ENCODE measurements around the gene TOP3B. TPM values are rescaled to one million over a fixed set of nuclear protein-coding genes. Genes with fewer than 3 reads are reported as not detected.

Gene TOP3B
- total and polyA plus RNA-seq, 9 of the 15 experiments (the other 6 are each of a cell fraction or from before 2014, with no cell fraction given) = 3.0 to 188 (median 112) TPM

DNA sequence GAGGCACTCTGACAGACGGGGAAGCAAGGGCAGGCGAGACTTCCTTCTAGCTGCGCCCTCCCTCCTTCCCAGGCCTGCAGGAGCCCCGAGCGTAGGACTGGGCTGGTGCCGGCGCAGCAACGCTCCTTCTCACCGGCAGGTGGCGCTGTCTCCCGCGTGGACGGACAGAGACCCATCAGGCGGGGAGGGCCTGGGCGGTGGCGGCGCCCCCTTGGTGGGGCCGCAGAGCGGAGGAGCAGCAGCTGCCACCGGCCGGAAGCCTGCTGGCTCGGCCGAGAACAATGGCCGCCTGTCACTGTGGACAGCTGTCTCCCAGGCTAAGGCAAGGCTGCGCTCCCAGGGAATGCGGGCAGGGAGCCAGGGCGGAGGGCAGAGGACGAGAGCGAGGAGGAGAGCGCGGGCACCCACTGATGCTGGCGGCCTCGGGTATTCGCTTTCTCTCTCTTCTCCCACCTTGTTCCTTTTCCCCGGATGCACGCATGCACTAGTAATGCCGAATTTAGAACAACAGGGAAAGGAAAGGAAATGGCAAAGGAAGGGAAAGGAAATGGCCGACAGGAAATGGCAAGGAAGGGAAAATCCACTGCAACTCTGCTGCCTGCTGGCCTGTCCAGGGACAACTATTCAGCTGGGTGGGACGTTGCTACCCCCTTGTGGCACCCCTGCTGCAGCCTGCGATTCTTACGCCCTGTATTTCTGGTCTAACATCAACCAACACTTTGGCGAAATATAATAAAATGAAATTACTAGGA is 44.3 kb downstream of the TOP3B start (continued):
- TF ChIP-seq YY1 (IDR thresholded peaks at IDR 0.05; ENCODE audit: borderline replicate concordance in 1 of 3, control insufficient read depth in 1 of 3, extremely low read depth in 1 of 3, insufficient read depth in 3 of 3, insufficient read length in 1 of 3, insufficient replicate concordance in 2 of 3, low read depth in 1 of 3, low read length in 2 of 3) = peak in 1 of 3 experiments; percentile 89
- no peak for TF ChIP-seq ELF2 (CRISPR knock-in tag; IDR thresholded peaks at IDR 0.05)
- TF ChIP-seq GABPB2 (CRISPR knock-in tag; conservative IDR thresholded peaks at IDR 0.05) = no peak
- TF ChIP-seq EP400 (IDR thresholded peaks at IDR 0.05) = no peak
- TF ChIP-seq HDAC6 (IDR thresholded peaks at IDR 0.05; ENCODE audit: low read depth, low read length) = no peak
- TF ChIP-seq, protein P1, sequence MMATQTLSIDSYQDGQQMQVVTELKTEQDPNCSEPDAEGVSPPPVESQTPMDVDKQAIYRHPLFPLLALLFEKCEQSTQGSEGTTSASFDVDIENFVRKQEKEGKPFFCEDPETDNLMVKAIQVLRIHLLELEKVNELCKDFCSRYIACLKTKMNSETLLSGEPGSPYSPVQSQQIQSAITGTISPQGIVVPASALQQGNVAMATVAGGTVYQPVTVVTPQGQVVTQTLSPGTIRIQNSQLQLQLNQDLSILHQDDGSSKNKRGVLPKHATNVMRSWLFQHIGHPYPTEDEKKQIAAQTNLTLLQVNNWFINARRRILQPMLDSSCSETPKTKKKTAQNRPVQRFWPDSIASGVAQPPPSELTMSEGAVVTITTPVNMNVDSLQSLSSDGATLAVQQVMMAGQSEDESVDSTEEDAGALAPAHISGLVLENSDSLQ (IDR thresholded peaks at IDR 0.05) = no peak
- TF ChIP-seq, protein P2, sequence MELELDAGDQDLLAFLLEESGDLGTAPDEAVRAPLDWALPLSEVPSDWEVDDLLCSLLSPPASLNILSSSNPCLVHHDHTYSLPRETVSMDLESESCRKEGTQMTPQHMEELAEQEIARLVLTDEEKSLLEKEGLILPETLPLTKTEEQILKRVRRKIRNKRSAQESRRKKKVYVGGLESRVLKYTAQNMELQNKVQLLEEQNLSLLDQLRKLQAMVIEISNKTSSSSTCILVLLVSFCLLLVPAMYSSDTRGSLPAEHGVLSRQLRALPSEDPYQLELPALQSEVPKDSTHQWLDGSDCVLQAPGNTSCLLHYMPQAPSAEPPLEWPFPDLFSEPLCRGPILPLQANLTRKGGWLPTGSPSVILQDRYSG (tag; conservative IDR thresholded peaks at IDR 0.05; ENCODE audit: low read depth) = no peak
- no peak for TF ChIP-seq POLR3G (IDR thresholded peaks at IDR 0.05; ENCODE audit: extremely low read depth, insufficient read length, insufficient replicate concordance)
- no peak for TF ChIP-seq FOXK2 (conservative IDR thresholded peaks at IDR 0.05 in 1 of 2, IDR thresholded peaks at IDR 0.05 in 1 of 2; ENCODE audit: low read depth in 2 of 2)
- TF ChIP-seq ZBTB1 (CRISPR knock-in tag; IDR thresholded peaks at IDR 0.05; ENCODE audit: borderline replicate concordance, low read depth) = no peak
- TF ChIP-seq TBL1XR1 (IDR thresholded peaks at IDR 0.05; ENCODE audit: low read length in 2 of 2) = peak; percentile 93 to 98
- peak; percentile 79 for TF ChIP-seq POU5F1 (IDR thresholded peaks at IDR 0.05; ENCODE audit: borderline replicate concordance, low read depth, low read length, partially characterized antibody)
- TF ChIP-seq, protein P3, sequence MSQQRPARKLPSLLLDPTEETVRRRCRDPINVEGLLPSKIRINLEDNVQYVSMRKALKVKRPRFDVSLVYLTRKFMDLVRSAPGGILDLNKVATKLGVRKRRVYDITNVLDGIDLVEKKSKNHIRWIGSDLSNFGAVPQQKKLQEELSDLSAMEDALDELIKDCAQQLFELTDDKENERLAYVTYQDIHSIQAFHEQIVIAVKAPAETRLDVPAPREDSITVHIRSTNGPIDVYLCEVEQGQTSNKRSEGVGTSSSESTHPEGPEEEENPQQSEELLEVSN (IDR thresholded peaks at IDR 0.05; ENCODE audit: borderline replicate concordance in 1 of 2, extremely low read depth in 1 of 2, insufficient read depth in 1 of 2, insufficient read length in 1 of 2, low read depth in 1 of 2, low read length in 1 of 2, poor library complexity in 1 of 2, severe bottlenecking in 1 of 2) = peak in 1 of 2 experiments; percentile 97
- peak; percentile 69 for TF ChIP-seq MAFK (IDR thresholded peaks at IDR 0.05; ENCODE audit: low read length)
- no peak for TF ChIP-seq IFI16 (CRISPR knock-in tag; IDR thresholded peaks at IDR 0.05)
- peak; percentile 90 for TF ChIP-seq SMAD1 (IDR thresholded peaks at IDR 0.05; ENCODE audit: low read depth, low read length, partially characterized antibody)
- TF ChIP-seq ZNF184 (CRISPR knock-in tag; IDR thresholded peaks at IDR 0.05) = no peak
- no peak for TF ChIP-seq ZNF583 (CRISPR knock-in tag; IDR thresholded peaks at IDR 0.05)
- no peak for TF ChIP-seq MEF2A (IDR thresholded peaks at IDR 0.05; ENCODE audit: control insufficient read depth, low read depth, low read length)
- no peak for TF ChIP-seq EHMT2 (IDR thresholded peaks at IDR 0.05)
- TF ChIP-seq SMARCC2 (IDR thresholded peaks at IDR 0.05; ENCODE audit: low read depth) = no peak
- no peak for TF ChIP-seq MAFG (tag; conservative IDR thresholded peaks at IDR 0.05)
- TF ChIP-seq TCF3 (CRISPR knock-in tag; IDR thresholded peaks at IDR 0.05) = no peak
- TF ChIP-seq CBFB (CRISPR knock-in tag; IDR thresholded peaks at IDR 0.05) = no peak
- TF ChIP-seq RFX5 (IDR thresholded peaks at IDR 0.05; ENCODE audit: low read depth, low read length) = peak; percentile 42; the same call in 1 of the 2 replicates
- no peak for TF ChIP-seq ETV5 (CRISPR knock-in tag; IDR thresholded peaks at IDR 0.05; ENCODE audit: low read depth)
